SK-N-SH (cell line): ENCODE measurements around the gene ZNF718. TPM values are rescaled to one million over a fixed set of nuclear protein-coding genes. Genes with fewer than 3 reads are reported as not detected.

Experiments used
- CTCF ChIA-PET: fragments of 300-600, 350-600 bp; formaldehyde crosslinking; extraction: SDS; loops from one replicate; lab custom pipeline; 2021; lab: Yijun Ruan, JAX
- POLR2A ChIA-PET: fragments of 350-600 bp; sonication (Branson Sonifier 250); formaldehyde crosslinking; extraction: SDS; loops from one replicate; lab custom pipeline; 2020; ENCODE audit warnings: antibody characterized with exemption, inconsistent platforms; lab: Yijun Ruan, JAX
- DNase-seq: peaks from one replicate; pipeline ENCODE4 v3.0.0; 2012
- H2AFZ ChIP-seq: fragments of 200-600 bp; sonication (generic); 2 replicates; pipeline ENCODE4 v1.8.1; 2016; ENCODE audit warnings: antibody characterized with exemption, mild to moderate bottlenecking, low read depth
- H3F3A ChIP-seq: fragments of 200-600 bp; sonication (generic); replicated peaks from 2 replicates; pipeline ENCODE3; 2016; ENCODE audit warnings: antibody characterized with exemption, mild to moderate bottlenecking; ENCODE audit not compliant: insufficient read depth
- H3K27ac ChIP-seq, 2 experiments: fragments of 200-500 bp in 1 of 2; fragments of 200-600 bp in 1 of 2; sonication (Bioruptor generic) in 1 of 2; sonication (generic), shearing (Covaris generic) in 1 of 2; 2 replicates each; pipeline versions ENCODE4 v1.5.1 to v1.6.1; 2014 to 2016; ENCODE audit warnings: low read depth in 2 of 2, inconsistent platforms in 1 of 2, low read length in 1 of 2, mild to moderate bottlenecking in 1 of 2, mixed read lengths in 1 of 2
- H3K27me3 ChIP-seq: fragments of 200-600 bp; sonication (generic), shearing (Covaris generic); 2 replicates; pipeline ENCODE4 v1.6.1; 2016; ENCODE audit warnings: mixed run types; ENCODE audit not compliant: insufficient read depth
- H3K36me3 ChIP-seq, 2 experiments: fragments of 200-500 bp in 1 of 2; fragments of 200-600 bp in 1 of 2; sonication (Bioruptor generic) in 1 of 2; sonication (generic) in 1 of 2; replicated peaks in 1 of 2; 2 replicates each; pipeline versions ENCODE3 to v1.5.1; 2014 to 2016; ENCODE audit warnings: low read length in 1 of 2, mild to moderate bottlenecking in 1 of 2; ENCODE audit not compliant: insufficient read depth in 2 of 2, control insufficient read depth in 1 of 2
- H3K4me1 ChIP-seq, 2 experiments: fragments of 200-500 bp in 1 of 2; fragments of 200-600 bp in 1 of 2; sonication (Bioruptor generic) in 1 of 2; sonication (generic), shearing (Covaris generic) in 1 of 2; 2 replicates each; pipeline versions ENCODE4 v1.5.1 to v1.6.1; 2014 to 2016; ENCODE audit warnings: low read depth in 1 of 2, low read length in 1 of 2, mixed run types in 1 of 2; ENCODE audit not compliant: insufficient read depth in 2 of 2, control insufficient read depth in 1 of 2
- H3K4me2 ChIP-seq: fragments of 200-600 bp; sonication (generic), shearing (Covaris generic); 2 replicates; pipeline ENCODE4 v1.6.1; 2017; ENCODE audit warnings: mixed run types
- H3K4me3 ChIP-seq, 2 experiments: fragments of 200-500 bp in 1 of 2; fragments of 200-600 bp in 1 of 2; sonication (Bioruptor generic) in 1 of 2; sonication (generic), shearing (Covaris generic) in 1 of 2; 2 replicates each; pipeline versions ENCODE4 v1.5.1 to v1.8.1; 2014 to 2016; ENCODE audit warnings: low read depth in 2 of 2, inconsistent platforms in 1 of 2, low read length in 1 of 2, mild to moderate bottlenecking in 1 of 2, mixed read lengths in 1 of 2, moderate library complexity in 1 of 2
- H3K79me2 ChIP-seq: fragments of 200-600 bp; sonication (generic); 2 replicates; pipeline ENCODE4 v1.8.1; 2017; ENCODE audit warnings: mild to moderate bottlenecking; ENCODE audit not compliant: insufficient read depth
- H3K9ac ChIP-seq: fragments of 200-600 bp; sonication (generic); 2 replicates; pipeline ENCODE4 v1.6.1; 2017; ENCODE audit warnings: mixed run types
- H3K9me2 ChIP-seq: fragments of 200-600 bp; sonication (generic); 2 replicates; pipeline ENCODE4 v1.6.1; 2017; ENCODE audit warnings: mixed run types
- H3K9me3 ChIP-seq: fragments of 200-600 bp; sonication (generic); 2 replicates; pipeline ENCODE4 v1.6.1; 2017; ENCODE audit warnings: mixed run types, mild to moderate bottlenecking, moderate library complexity
- H4K20me1 ChIP-seq: fragments of 200-600 bp; sonication (generic); 2 replicates; pipeline ENCODE4 v1.6.1; 2017; ENCODE audit warnings: mild to moderate bottlenecking, mixed run types; ENCODE audit not compliant: insufficient read depth
- FOXM1 ChIP-seq: IDR thresholded peaks from 2 replicates; pipeline ENCODE4 v1.4.0; 2012; ENCODE audit warnings: low read depth, mild to moderate bottlenecking
- GATA2 ChIP-seq: sonication (generic); formaldehyde crosslinking; IDR thresholded peaks from 2 replicates; pipeline ENCODE4 v1.5.0; 2020; ENCODE audit warnings: mild to moderate bottlenecking, missing genetic modification reagents
- JUND ChIP-seq: IDR thresholded peaks from 2 replicates; pipeline ENCODE4 v1.4.0; 2012
- MAX ChIP-seq: IDR thresholded peaks from 2 replicates; pipeline ENCODE4 v1.4.0; 2012; ENCODE audit warnings: low read depth
- MEF2A ChIP-seq: IDR thresholded peaks from 2 replicates; pipeline ENCODE4 v1.4.0; 2012; ENCODE audit warnings: low read depth, borderline replicate concordance
- NFIC ChIP-seq: IDR thresholded peaks from 2 replicates; pipeline ENCODE4 v1.4.0; 2012; ENCODE audit warnings: borderline replicate concordance
- NRF1 ChIP-seq: IDR thresholded peaks from 2 replicates; pipeline ENCODE4 v1.6.1; 2012; ENCODE audit warnings: low read depth, mild to moderate bottlenecking, low read length
- POLR2AphosphoS5 ChIP-seq: IDR thresholded peaks from 2 replicates; pipeline ENCODE4 v1.6.1; 2012; ENCODE audit warnings: low read depth, low read length
- RFX5 ChIP-seq: IDR thresholded peaks from 2 replicates; pipeline ENCODE4 v1.6.1; 2012; ENCODE audit warnings: mild to moderate bottlenecking, improper control_type of control experiment, low read length
- SIN3A ChIP-seq: IDR thresholded peaks from 2 replicates; pipeline ENCODE4 v1.6.1; 2012; ENCODE audit warnings: low read depth, mild to moderate bottlenecking, low read length, moderate library complexity, borderline replicate concordance
- TAF1 ChIP-seq: IDR thresholded peaks from 2 replicates; pipeline ENCODE4 v1.6.1; 2012; ENCODE audit warnings: low read depth, mild to moderate bottlenecking, low read length, moderate library complexity, borderline replicate concordance
- USF2 ChIP-seq: fragments of 150-350 bp; IDR thresholded peaks from 2 replicates; pipeline ENCODE4 v1.6.1; 2017; ENCODE audit warnings: antibody characterized with exemption, low read length, low read depth, borderline replicate concordance
- YY1 ChIP-seq: IDR thresholded peaks from 2 replicates; pipeline ENCODE4 v1.4.0; 2012; ENCODE audit warnings: low read depth, mild to moderate bottlenecking
- WGBS: methylation state at CpG from one replicate; pipeline ENCODE4 v1.1.6; 2017; ENCODE audit warnings: low lambda C conversion rate; 5-methylcytosine and 5-hydroxymethylcytosine counted together
- polyA plus RNA-seq, 3 experiments: library from polyadenylated mRNA; depleted of rRNA; stranded (reverse); fragments of >200 nt; gene quantifications; 2 replicates each; pipeline ENCODE4 v1.2.3, GENCODE V29; 2012
- TF ChIP-seq, protein P1 (sequence below): IDR thresholded peaks from 2 replicates; pipeline ENCODE4 v1.6.1; 2012; ENCODE audit warnings: mild to moderate bottlenecking, low read depth, low read length, moderate library complexity
- TF ChIP-seq, protein P2 (sequence below): IDR thresholded peaks from 2 replicates; pipeline ENCODE4 v1.4.0; 2012; ENCODE audit warnings: low read depth, borderline replicate concordance
- TF ChIP-seq, protein P3 (sequence below): fragments of 150-350 bp; IDR thresholded peaks from 2 replicates; pipeline ENCODE4 v1.6.1; 2016; ENCODE audit warnings: mild to moderate bottlenecking, low read depth, low read length
- TF ChIP-seq, protein P4 (sequence below): IDR thresholded peaks from 2 replicates; pipeline ENCODE4 v1.4.0; 2012; ENCODE audit warnings: low read depth, borderline replicate concordance

Gene ZNF718
- polyA plus RNA-seq, 1 of the 3 experiments (the other 2 are of a cell fraction): 0.02 TPM

DNA sequence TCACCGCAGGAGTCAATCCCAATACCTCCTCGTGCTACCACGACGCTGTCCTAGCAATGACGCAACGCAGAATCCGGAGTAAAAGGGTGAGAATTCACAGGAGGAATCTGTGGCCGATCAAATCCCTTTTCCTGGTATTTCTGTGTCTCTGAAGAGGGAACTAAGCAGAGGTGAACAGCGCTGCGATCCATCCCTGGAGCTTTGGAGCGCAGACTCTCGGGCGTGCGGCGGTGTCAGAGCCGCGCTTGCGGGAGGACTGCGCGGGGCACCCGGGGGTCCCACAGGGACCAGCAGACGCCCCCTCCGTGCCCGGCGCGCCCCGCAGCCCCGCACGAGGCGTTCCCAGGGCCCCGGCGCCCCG lies 17.2 kb upstream of the ZNF718 start:
- DNase-seq: no peak
- H2AFZ ChIP-seq: no peak overlapping the region
- ChIA-PET CTCF (no interaction called here), POLR2A (no interaction called here)
- TF ChIP-seq JUND (no peak), FOXM1 (no peak), SIN3A (no peak), YY1 (no peak)
- H3K4me3 ChIP-seq: no peak overlapping the region
- no peak overlapping the region for H3K27ac ChIP-seq
- no peaks in the 10 kb centered on the region for H3K9me3 ChIP-seq
- no peaks in the 10 kb centered on the region for H3K79me2 ChIP-seq
- H3K4me1 ChIP-seq: no peaks in the 10 kb centered on the region
- no peak overlapping the region for H3K9ac ChIP-seq
- no peaks in the 10 kb centered on the region for H3K36me3 ChIP-seq
- WGBS: 33% methylated on average over 10 of the region's 33 CpGs
- H3F3A ChIP-seq: no peaks in the 10 kb centered on the region
- no peak overlapping the region for H3K4me2 ChIP-seq
- H4K20me1 ChIP-seq: no peaks in the 10 kb centered on the region
- H3K9me2 ChIP-seq: no peaks in the 10 kb centered on the region
- no peaks in the 10 kb centered on the region for H3K27me3 ChIP-seq

GRCh38 chr4:107444-108429 lies 16.6 kb upstream of the ZNF718 start:
- H2AFZ ChIP-seq: no peak overlapping the region
- H3K4me3 ChIP-seq: no peak overlapping the region; a peak in 1 of 4 replicates
- H3K9me3 ChIP-seq: no peaks in the 10 kb centered on the region
- H3K9me2 ChIP-seq: no peaks in the 10 kb centered on the region
- no peaks in the 10 kb centered on the region for H4K20me1 ChIP-seq
- H3K4me2 ChIP-seq: no peak overlapping the region
- WGBS: 8% methylated on average over 10 of the region's 91 CpGs
- no peaks in the 10 kb centered on the region for H3F3A ChIP-seq
- H3K9ac ChIP-seq: no peak overlapping the region
- no peak overlapping the region for H3K27ac ChIP-seq
- H3K36me3 ChIP-seq: no peaks in the 10 kb centered on the region
- no peaks in the 10 kb centered on the region for H3K79me2 ChIP-seq
- ChIA-PET POLR2A (no interaction called here), CTCF (no interaction called here)
- peak; percentile 56 for DNase-seq
- H3K4me1 ChIP-seq: no peaks in the 10 kb centered on the region
- no peaks in the 10 kb centered on the region for H3K27me3 ChIP-seq
- no peak for TF ChIP-seq GATA2 (CRISPR knock-in tag)
- no peak for TF ChIP-seq NRF1
- TF ChIP-seq MAX: no peak
- TF ChIP-seq SIN3A: no peak
- TF ChIP-seq, protein P1, sequence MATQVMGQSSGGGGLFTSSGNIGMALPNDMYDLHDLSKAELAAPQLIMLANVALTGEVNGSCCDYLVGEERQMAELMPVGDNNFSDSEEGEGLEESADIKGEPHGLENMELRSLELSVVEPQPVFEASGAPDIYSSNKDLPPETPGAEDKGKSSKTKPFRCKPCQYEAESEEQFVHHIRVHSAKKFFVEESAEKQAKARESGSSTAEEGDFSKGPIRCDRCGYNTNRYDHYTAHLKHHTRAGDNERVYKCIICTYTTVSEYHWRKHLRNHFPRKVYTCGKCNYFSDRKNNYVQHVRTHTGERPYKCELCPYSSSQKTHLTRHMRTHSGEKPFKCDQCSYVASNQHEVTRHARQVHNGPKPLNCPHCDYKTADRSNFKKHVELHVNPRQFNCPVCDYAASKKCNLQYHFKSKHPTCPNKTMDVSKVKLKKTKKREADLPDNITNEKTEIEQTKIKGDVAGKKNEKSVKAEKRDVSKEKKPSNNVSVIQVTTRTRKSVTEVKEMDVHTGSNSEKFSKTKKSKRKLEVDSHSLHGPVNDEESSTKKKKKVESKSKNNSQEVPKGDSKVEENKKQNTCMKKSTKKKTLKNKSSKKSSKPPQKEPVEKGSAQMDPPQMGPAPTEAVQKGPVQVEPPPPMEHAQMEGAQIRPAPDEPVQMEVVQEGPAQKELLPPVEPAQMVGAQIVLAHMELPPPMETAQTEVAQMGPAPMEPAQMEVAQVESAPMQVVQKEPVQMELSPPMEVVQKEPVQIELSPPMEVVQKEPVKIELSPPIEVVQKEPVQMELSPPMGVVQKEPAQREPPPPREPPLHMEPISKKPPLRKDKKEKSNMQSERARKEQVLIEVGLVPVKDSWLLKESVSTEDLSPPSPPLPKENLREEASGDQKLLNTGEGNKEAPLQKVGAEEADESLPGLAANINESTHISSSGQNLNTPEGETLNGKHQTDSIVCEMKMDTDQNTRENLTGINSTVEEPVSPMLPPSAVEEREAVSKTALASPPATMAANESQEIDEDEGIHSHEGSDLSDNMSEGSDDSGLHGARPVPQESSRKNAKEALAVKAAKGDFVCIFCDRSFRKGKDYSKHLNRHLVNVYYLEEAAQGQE: no peak
- no peak for TF ChIP-seq USF2
- no peak for TF ChIP-seq TAF1
- TF ChIP-seq RFX5: no peak
- TF ChIP-seq, protein P2, sequence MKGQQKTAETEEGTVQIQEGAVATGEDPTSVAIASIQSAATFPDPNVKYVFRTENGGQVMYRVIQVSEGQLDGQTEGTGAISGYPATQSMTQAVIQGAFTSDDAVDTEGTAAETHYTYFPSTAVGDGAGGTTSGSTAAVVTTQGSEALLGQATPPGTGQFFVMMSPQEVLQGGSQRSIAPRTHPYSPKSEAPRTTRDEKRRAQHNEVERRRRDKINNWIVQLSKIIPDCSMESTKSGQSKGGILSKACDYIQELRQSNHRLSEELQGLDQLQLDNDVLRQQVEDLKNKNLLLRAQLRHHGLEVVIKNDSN: no peak
- no peak for TF ChIP-seq MEF2A
- TF ChIP-seq POLR2AphosphoS5: no peak
- TF ChIP-seq, protein P3, sequence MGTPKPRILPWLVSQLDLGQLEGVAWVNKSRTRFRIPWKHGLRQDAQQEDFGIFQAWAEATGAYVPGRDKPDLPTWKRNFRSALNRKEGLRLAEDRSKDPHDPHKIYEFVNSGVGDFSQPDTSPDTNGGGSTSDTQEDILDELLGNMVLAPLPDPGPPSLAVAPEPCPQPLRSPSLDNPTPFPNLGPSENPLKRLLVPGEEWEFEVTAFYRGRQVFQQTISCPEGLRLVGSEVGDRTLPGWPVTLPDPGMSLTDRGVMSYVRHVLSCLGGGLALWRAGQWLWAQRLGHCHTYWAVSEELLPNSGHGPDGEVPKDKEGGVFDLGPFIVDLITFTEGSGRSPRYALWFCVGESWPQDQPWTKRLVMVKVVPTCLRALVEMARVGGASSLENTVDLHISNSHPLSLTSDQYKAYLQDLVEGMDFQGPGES: no peak
- TF ChIP-seq, protein P4, sequence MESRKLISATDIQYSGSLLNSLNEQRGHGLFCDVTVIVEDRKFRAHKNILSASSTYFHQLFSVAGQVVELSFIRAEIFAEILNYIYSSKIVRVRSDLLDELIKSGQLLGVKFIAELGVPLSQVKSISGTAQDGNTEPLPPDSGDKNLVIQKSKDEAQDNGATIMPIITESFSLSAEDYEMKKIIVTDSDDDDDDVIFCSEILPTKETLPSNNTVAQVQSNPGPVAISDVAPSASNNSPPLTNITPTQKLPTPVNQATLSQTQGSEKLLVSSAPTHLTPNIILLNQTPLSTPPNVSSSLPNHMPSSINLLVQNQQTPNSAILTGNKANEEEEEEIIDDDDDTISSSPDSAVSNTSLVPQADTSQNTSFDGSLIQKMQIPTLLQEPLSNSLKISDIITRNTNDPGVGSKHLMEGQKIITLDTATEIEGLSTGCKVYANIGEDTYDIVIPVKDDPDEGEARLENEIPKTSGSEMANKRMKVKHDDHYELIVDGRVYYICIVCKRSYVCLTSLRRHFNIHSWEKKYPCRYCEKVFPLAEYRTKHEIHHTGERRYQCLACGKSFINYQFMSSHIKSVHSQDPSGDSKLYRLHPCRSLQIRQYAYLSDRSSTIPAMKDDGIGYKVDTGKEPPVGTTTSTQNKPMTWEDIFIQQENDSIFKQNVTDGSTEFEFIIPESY: no peak
- no peak for TF ChIP-seq NFIC
